ENCODE results near the gene HSBP1.

The HSBP1 gene

DNA sequence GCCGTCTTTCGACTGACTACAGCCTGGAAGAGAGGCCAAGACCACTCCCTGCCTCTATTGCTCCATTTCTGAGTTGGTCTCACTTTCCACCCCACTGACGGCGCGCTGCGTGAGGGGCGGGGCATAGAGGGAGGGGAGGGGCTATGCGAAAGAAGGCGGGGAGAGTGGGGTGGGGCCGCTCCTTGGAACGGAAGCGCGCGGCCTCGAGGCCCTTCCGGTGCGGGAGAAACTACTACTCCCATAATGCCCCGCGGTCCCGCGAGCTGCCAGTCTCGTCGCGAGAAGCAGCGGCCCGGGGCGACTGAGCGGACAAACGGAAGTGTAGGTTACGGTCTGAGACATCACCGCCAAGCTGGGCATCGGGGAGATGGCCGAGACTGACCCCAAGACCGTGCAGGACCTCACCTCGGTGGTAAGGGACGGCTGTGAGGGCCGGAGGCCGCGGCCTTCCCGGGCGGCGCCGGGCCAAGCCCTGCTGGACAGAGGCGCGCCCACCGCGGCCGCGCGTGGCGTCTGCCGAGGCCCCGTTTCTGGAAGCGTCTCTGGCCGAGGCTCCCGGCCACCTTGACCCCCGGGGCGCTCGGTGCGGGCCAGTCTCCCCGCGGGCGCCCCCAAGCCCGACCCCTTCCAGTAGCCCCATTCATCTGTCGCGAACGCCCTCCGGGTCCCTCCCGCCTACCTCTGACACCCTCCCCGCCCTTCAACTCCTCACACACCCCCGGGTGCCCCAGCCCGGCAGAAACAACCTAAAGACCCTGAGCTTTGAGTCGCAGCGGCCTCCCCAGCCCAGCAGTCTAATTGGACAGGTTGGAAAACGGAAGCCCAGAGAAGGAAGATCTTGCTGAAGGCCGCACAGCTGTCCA, at the start of gene HSBP1:
HSBP1 (plus strand) TSS at position 269 of the 863 bp plus-strand sequence; CDS start at position 368, 99 bp downstream.
- peak; percentile 94 for DNase-seq (ENCODE audit: low read depth)
- peak within 1 kb of the TSS; percentile 90 for H3K4me3 ChIP-seq (ENCODE audit: low read depth, low read length)
- no peak for TF ChIP-seq CTCF (conservative IDR thresholded peaks at IDR 0.05; ENCODE audit: low read depth, low read length)

GRCh38 chr16:83762141-83762991, 45.4 kb upstream of the HSBP1 start:
- no peak overlapping the region for H3K4me3 ChIP-seq (ENCODE audit: low read depth, low read length)
- no peak for TF ChIP-seq CTCF (conservative IDR thresholded peaks at IDR 0.05; ENCODE audit: low read depth, low read length)
- DNase-seq (ENCODE audit: low read depth), result no peak

GRCh38 chr16:83762992-83763358, 44.8 kb upstream of the HSBP1 start:
- TF ChIP-seq CTCF (conservative IDR thresholded peaks at IDR 0.05; ENCODE audit: low read depth, low read length), result no peak
- H3K4me3 ChIP-seq (ENCODE audit: low read depth, low read length), result no peak overlapping the region
- no peak for DNase-seq (ENCODE audit: low read depth)

DNA sequence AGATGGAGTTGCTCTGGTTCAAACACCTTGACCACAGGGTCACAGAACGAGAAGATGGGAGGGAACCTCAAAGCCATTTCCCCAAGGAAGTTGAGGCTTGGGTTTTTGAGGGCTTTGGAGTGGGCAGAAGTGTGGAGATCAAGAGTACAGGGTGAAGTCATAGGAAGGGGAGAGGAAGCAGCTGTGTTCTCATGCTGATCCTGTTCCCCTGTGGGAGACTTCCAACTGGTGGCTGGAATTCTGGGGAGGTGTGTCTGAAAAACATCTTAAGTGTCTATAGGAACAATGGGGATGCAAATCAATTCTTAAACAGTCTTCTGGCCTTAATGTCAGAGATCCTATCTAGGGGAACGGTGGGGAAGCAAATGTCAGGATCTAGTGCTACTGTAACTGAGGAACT, 38.8 kb upstream of the HSBP1 start:
- no peak overlapping the region for H3K4me3 ChIP-seq (ENCODE audit: low read depth, low read length)
- TF ChIP-seq CTCF (conservative IDR thresholded peaks at IDR 0.05; ENCODE audit: low read depth, low read length), result no peak

GRCh38 chr16:83769397-83770008, 38.3 kb upstream of the HSBP1 start:
- no peak overlapping the region for H3K4me3 ChIP-seq (ENCODE audit: low read depth, low read length)
- no peak for DNase-seq (ENCODE audit: low read depth)

More for the DNA sequence above, 38.8 kb upstream of the HSBP1 start:
- DNase-seq (ENCODE audit: low read depth), result no peak

More at GRCh38 chr16:83769397-83770008, 38.3 kb upstream of the HSBP1 start:
- TF ChIP-seq CTCF (conservative IDR thresholded peaks at IDR 0.05; ENCODE audit: low read depth, low read length), result no peak

Measured in choroid plexus epithelial cell (primary cell).